Motor neuron (in vitro differentiated cells): Measurements from ENCODE around the gene PSMD14. TPM values are rescaled to one million over a fixed set of nuclear protein-coding genes. Genes with fewer than 3 reads are reported as not detected.

Experiments
- ATAC-seq, 8 experiments: fragments of 200-7000 bp; cut with Tn5 transposase; replicated peaks in 6 of 8; 2 replicates each; pipeline ENCODE4 v1.8.0; 2021; ENCODE audit warnings: mild to moderate bottlenecking in 8 of 8, moderate library complexity in 8 of 8
- H3K27ac ChIP-seq, 2 donors: fragments of 250-450 bp; sonication (Bioruptor Pico); 2 replicates each; pipeline ENCODE4 v1.9.0; 2021; ENCODE audit warnings: antibody characterized with exemption in 2 of 2, mild to moderate bottlenecking in 2 of 2, moderate library complexity in 1 of 2
- H3K4me1 ChIP-seq, 2 donors: fragments of 250-450 bp; sonication (Bioruptor Pico); replicated peaks in 1 of 2; 2 replicates each; pipeline ENCODE4 v1.6.1; 2021; ENCODE audit warnings: antibody characterized with exemption in 2 of 2, mild to moderate bottlenecking in 2 of 2, moderate library complexity in 1 of 2
- H3K4me3 ChIP-seq, 5 donors: fragments of 250-450 bp; sonication (Bioruptor Pico); 2 replicates each; pipeline ENCODE4 v1.9.0; 2021; ENCODE audit warnings: antibody characterized with exemption in 5 of 5, mild to moderate bottlenecking in 5 of 5, moderate library complexity in 4 of 5
- WGBS, 10 experiments: fragments of 450-650 bp; shearing (Covaris generic); methylation state at CpG; one replicate each; pipeline ENCODE4 v1.0.0; 2022; 5-methylcytosine and 5-hydroxymethylcytosine counted together
- in situ Hi-C, 9 experiments: fragments of 400-800 bp; cut with MboI; loops; one replicate each; pipeline ENCODE4 v1.15.0; 2021; ENCODE audit warnings: low sequenced_read_pairs in 9 of 9, low pct_unique_long_range_greater_than_20kb in 2 of 9; ENCODE audit not compliant: unreplicated experiment in 9 of 9
- total RNA-seq, 8 experiments: library from RNA; unstranded; fragments of 300-600 nt; gene quantifications; 2 replicates each; pipeline versions ENCODE4 v1.2.3 to v1.2.4, GENCODE V29; 2022

Gene PSMD14
- total RNA-seq, 8 experiments from 2014 or later = 49.5 to 129 (median 78.8) TPM

DNA sequence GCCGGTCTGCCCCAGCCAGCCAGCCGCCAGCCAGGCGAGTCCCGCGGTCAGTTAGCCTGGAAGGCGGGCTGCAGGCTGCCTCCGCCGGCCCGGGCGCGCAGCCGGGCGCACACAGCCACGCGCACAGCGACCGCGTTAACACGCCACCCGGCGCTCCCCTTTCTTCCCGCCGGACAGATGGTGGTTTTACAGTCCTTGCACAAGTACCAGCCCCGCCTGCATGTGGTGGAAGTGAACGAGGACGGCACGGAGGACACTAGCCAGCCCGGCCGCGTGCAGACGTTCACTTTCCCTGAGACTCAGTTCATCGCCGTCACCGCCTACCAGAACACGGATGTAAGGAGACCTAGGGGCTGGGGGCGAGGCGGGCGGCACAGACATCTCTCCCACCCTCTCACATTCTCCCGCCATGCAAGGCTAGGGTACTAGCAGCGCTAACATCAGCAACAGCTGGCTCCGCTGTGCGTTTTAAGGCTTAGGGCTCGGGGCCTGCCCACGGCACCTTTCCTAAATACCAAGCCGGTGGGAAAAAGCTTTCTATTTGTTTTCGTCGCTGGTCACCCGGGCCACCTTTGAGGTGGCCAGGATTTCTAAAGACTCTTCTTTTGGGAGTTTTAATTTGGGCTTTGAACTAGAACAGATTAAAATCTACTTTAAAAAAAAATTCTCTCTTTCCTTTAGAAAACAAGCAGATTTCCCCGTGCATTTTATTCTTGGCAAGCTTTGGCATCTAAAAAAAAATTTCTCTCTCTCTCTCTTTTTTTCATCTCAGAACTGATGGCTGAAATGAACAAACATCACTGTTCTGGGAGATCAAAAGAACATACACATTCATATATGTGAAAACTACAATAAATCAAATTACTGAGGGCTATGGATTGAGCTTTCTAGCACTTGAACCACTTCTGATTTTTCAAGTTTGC, 110.8 kb downstream of the PSMD14 start:
- Histone ChIP-seq H3K4me3 (peak overlapping the region in 4 of 5 donors; percentile 5 to 25 (median 21)), H3K27ac (no peak overlapping the region), H3K4me1 (peaks cover 6 to 27% of the 10 kb centered on the region in 2 donors)
- WGBS, 10 experiments = 0 to 29% (median 3%) methylated on average over 3 to 17 of the region's 49 CpGs
- ATAC-seq = peak in 7 of 8 experiments; percentile 4 to 44 (median 31)
- in situ Hi-C loops = loop anchor here in 1 of 9 experiments (25.0 kb wide), 1 partner anchor 182 kb away; no protein-coding TSS in a partner anchor

DNA sequence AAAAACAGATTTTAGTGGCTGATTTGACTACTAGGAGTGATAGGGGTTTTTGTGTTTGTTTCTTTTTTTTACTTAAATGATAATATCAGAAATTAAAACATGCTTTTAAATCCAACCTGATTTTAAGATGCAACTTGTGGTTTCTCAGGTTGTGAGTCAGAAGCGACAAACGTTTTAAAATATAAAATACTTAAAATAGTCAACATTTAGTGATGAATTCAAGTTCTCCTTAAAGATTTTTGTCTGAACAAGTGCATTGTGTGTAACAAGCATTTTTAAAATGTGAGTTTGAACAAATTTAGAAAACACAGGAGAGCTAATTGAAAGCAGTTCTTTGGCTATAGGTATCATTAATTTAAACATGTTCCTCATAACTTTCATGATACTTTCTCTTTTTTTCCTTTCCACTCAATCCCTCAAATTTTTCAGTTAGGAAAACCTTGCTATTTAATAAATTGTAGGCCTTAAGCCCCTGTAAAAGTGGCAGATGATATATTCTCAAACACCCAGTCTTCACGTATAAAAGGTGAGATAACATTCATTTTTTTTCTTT, 111.5 kb downstream of the PSMD14 start:
- ATAC-seq = no peak
- H3K27ac ChIP-seq = no peak overlapping the region
- peaks cover 6 to 26% of the 10 kb centered on the region in 2 donors for H3K4me1 ChIP-seq
- H3K4me3 ChIP-seq = no peak overlapping the region
- 12 to 97% (median 49%) methylated on average over 1 to 3 of the region's 3 CpGs for WGBS, 10 experiments
- in situ Hi-C loops = loop anchor here in 1 of 9 experiments (25.0 kb wide), 1 partner anchor 182 kb away; no protein-coding TSS in a partner anchor

GRCh38 chr2:161420406-161421074, 112.3 kb downstream of the PSMD14 start:
- WGBS, 10 experiments = 14 to 98% (median 42%) methylated on average over 2 to 9 of the region's 11 CpGs
- no peak for ATAC-seq
- Histone ChIP-seq H3K27ac (no peak overlapping the region), H3K4me1 (peaks cover under 1 to 21% of the 10 kb centered on the region in 2 donors), H3K4me3 (no peak overlapping the region)
- in situ Hi-C loops = loop anchor here in 1 of 9 experiments (25.0 kb wide), 1 partner anchor 183 kb away; no protein-coding TSS in a partner anchor

- Histone ChIP-seq H3K27ac (no peak overlapping the region), H3K4me1 (peaks cover 0 to 18% of the 10 kb centered on the region in 2 donors), H3K4me3 (no peak overlapping the region)
- in situ Hi-C loops = loop anchor here in 1 of 9 experiments (25.0 kb wide), 1 partner anchor 184 kb away; no protein-coding TSS in a partner anchor
- WGBS, 10 experiments = 0 to 78% (median 28%) methylated on average over 1 to 2 of the region's 2 CpGs; no CpG with 5 or more reads in 4 of the 10 experiments
- no peak for ATAC-seq
Observed at GRCh38 chr2:161421686-161422085, 113.5 kb downstream of the PSMD14 start.

GRCh38 chr2:161422816-161423403, 114.7 kb downstream of the PSMD14 start:
- ATAC-seq = no peak
- Histone ChIP-seq H3K4me3 (peak overlapping the region in 2 of 5 donors; percentile 27 to 29), H3K4me1 (peaks cover 0 to 15% of the 10 kb centered on the region in 2 donors), H3K27ac (no peak overlapping the region)
- 20 to 100% (median 41%) methylated on average over 1 to 2 of the region's 11 CpGs; no CpG with 5 or more reads in 4 of the 10 experiments for WGBS, 10 experiments
- in situ Hi-C loops = loop anchor here in 1 of 9 experiments (25.0 kb wide), 1 partner anchor 186 kb away; no protein-coding TSS in a partner anchor

- 0 to 27% (median 2%) methylated on average over 2 to 12 of the region's 125 CpGs; no CpG with 5 or more reads in 4 of the 10 experiments for WGBS, 10 experiments
- Histone ChIP-seq H3K4me1 (peaks cover 0 to 11% of the 10 kb centered on the region in 2 donors), H3K27ac (no peak overlapping the region), H3K4me3 (peak overlapping the region; percentile 16 to 29 (median 26))
- peak in 6 of 8 experiments; percentile 75 to 86 (median 80) for ATAC-seq
- in situ Hi-C loops = loop anchor here in 1 of 9 experiments (25.0 kb wide), 1 partner anchor 186 kb away; no protein-coding TSS in a partner anchor
Observed at GRCh38 chr2:161423421-161424393, 115.5 kb downstream of the PSMD14 start.

DNA sequence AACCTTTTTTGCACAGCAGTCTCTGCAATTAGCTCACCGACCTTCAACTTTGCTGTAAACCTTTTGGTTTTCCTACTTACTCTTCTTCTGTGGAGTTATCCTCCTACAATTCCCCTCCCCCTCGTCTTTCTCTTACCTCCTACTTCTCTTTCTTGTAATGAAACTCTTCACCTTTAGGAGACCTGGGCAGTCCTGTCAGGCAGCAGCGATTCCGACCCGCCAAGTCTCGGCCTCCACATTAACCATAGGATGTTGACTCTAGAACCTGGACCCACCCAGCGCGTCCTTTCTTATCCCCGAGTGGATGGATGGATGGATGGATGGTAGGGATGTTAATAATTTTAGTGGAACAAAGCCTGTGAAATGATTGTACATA, 116.2 kb downstream of the PSMD14 start:
- in situ Hi-C loops = loop anchor here in 1 of 9 experiments (25.0 kb wide), 1 partner anchor 187 kb away; no protein-coding TSS in a partner anchor
- H3K4me3 ChIP-seq = no peak overlapping the region
- no peak overlapping the region for H3K27ac ChIP-seq
- WGBS, 10 experiments = 4 to 51% (median 17%) methylated on average over 1 to 9 of the region's 9 CpGs; no CpG with 5 or more reads in 1 of the 10 experiments
- no peak for ATAC-seq
- peaks cover 0 to 7% of the 10 kb centered on the region in 2 donors for H3K4me1 ChIP-seq

- no peak overlapping the region for H3K4me3 ChIP-seq
- 7 to 36% (median 15%) methylated on average over 2 to 4 of the region's 4 CpGs for WGBS, 10 experiments
Observed at GRCh38 chr2:161424891-161425727, 116.9 kb downstream of the PSMD14 start.

GRCh38 chr2:161425728-161426454, 117.7 kb downstream of the PSMD14 start:
- H3K4me1 ChIP-seq = peaks cover 0 to 7% of the 10 kb centered on the region in 2 donors
- ATAC-seq = no peak
- in situ Hi-C loops = no loop called here
- no peak overlapping the region for H3K27ac ChIP-seq
- no peak overlapping the region for H3K4me3 ChIP-seq
- 20 to 62% (median 29%) methylated on average over 6 to 17 of the region's 17 CpGs for WGBS, 10 experiments

More at GRCh38 chr2:161424891-161425727, 116.9 kb downstream of the PSMD14 start:
- H3K27ac ChIP-seq = no peak overlapping the region
- in situ Hi-C loops = loop anchor here in 1 of 9 experiments (25.0 kb wide), 1 partner anchor 188 kb away; no protein-coding TSS in a partner anchor
- no peak for ATAC-seq
- peaks cover 0 to 7% of the 10 kb centered on the region in 2 donors for H3K4me1 ChIP-seq

- H3K4me3 ChIP-seq = no peak overlapping the region
- ATAC-seq = peak in 1 of 8 experiments; percentile 5
- WGBS, 10 experiments = 0 to 51% (median 12%) methylated on average over 3 to 13 of the region's 13 CpGs; no CpG with 5 or more reads in 2 of the 10 experiments
- in situ Hi-C loops = no loop called here
- no peak overlapping the region for H3K27ac ChIP-seq
- H3K4me1 ChIP-seq = peaks cover 0 to 7% of the 10 kb centered on the region in 2 donors
Observed at GRCh38 chr2:161426455-161426921, 118.3 kb downstream of the PSMD14 start.
